ENCODE results near the gene LAMB2. TPM values are rescaled to one million over a fixed set of nuclear protein-coding genes. Genes with fewer than 3 reads are reported as not detected.
A peak's percentile ranks its signal among the peaks of the same experiment; 100 is the strongest.

Gene LAMB2
- total RNA-seq, 1 donor from 2014 or later = 273 TPM

- Mint-ChIP-seq H3K36me3 (ENCODE audit: insufficient read depth) (peaks cover 14% of the 10 kb centered on the region), H3K4me3 (ENCODE audit: low read depth) (peak within 1 kb of the TSS; percentile 84), H3K27me3 (no peaks in the 10 kb centered on the region), H3K4me1 (ENCODE audit: low read depth) (peaks cover 5% of the 10 kb centered on the region), H3K9me3 (ENCODE audit: low read depth) (no peaks in the 10 kb centered on the region), H3K27ac (peak within 1 kb of the TSS; percentile 92)
- peak; percentile 73 for DNase-seq (ENCODE audit: low spot score, unreplicated experiment)
- TF ChIP-seq, protein P1, sequence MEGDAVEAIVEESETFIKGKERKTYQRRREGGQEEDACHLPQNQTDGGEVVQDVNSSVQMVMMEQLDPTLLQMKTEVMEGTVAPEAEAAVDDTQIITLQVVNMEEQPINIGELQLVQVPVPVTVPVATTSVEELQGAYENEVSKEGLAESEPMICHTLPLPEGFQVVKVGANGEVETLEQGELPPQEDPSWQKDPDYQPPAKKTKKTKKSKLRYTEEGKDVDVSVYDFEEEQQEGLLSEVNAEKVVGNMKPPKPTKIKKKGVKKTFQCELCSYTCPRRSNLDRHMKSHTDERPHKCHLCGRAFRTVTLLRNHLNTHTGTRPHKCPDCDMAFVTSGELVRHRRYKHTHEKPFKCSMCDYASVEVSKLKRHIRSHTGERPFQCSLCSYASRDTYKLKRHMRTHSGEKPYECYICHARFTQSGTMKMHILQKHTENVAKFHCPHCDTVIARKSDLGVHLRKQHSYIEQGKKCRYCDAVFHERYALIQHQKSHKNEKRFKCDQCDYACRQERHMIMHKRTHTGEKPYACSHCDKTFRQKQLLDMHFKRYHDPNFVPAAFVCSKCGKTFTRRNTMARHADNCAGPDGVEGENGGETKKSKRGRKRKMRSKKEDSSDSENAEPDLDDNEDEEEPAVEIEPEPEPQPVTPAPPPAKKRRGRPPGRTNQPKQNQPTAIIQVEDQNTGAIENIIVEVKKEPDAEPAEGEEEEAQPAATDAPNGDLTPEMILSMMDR (IDR thresholded peaks at IDR 0.05; ENCODE audit: unreplicated experiment) = no peak
These were observed 12.3 kb downstream of the LAMB2 start, which contains the start of gene USP19 for GRCh38 chr3:49120438-49121131. TSS of gene USP19 (minus strand) at chr3:49120823. CDS start at chr3:49119145, 1,678 bp downstream.

DNA sequence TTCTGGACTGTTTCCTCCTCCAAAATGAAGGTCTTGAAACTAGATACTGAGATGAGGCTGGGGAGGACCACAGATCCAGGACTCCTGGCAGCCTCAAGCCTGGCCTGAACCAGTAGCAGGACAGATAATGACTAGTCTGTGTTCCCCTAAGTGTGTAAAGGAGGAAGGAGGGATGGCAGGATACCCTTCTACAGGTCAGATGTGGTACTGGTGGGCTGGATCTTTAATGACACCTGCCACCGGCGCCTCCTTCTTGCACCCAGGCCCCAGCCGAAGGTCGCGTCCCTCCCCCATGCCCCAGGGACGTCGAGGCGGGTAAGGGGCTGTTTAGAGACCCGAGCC, 12.8 kb downstream of the LAMB2 start:
- peak overlapping the region; percentile 84 for H3K4me3 Mint-ChIP-seq (ENCODE audit: low read depth)
- DNase-seq (ENCODE audit: low spot score, unreplicated experiment) = no peak
- TF ChIP-seq, protein P1 (IDR thresholded peaks at IDR 0.05; ENCODE audit: unreplicated experiment) = no peak
- no peaks in the 10 kb centered on the region for H3K9me3 Mint-ChIP-seq (ENCODE audit: low read depth)
- peak overlapping the region; percentile 92 for H3K27ac Mint-ChIP-seq
- H3K36me3 Mint-ChIP-seq (ENCODE audit: insufficient read depth) = peaks cover 16% of the 10 kb centered on the region
- H3K27me3 Mint-ChIP-seq = no peaks in the 10 kb centered on the region
- peaks cover 5% of the 10 kb centered on the region for H3K4me1 Mint-ChIP-seq (ENCODE audit: low read depth)

GRCh38 chr3:49119439-49119838, 13.4 kb downstream of the LAMB2 start:
- Mint-ChIP-seq H3K27ac (no peak overlapping the region), H3K27me3 (no peaks in the 10 kb centered on the region), H3K9me3 (ENCODE audit: low read depth) (no peaks in the 10 kb centered on the region), H3K4me1 (ENCODE audit: low read depth) (peaks cover 5% of the 10 kb centered on the region), H3K36me3 (ENCODE audit: insufficient read depth) (peaks cover 16% of the 10 kb centered on the region), H3K4me3 (ENCODE audit: low read depth) (peak overlapping the region; percentile 84)
- TF ChIP-seq, protein P1 (IDR thresholded peaks at IDR 0.05; ENCODE audit: unreplicated experiment) = no peak
- no peak for DNase-seq (ENCODE audit: low spot score, unreplicated experiment)

GRCh38 chr3:49119036-49119435, 13.8 kb downstream of the LAMB2 start:
- peaks cover 5% of the 10 kb centered on the region for H3K4me1 Mint-ChIP-seq (ENCODE audit: low read depth)

DNA sequence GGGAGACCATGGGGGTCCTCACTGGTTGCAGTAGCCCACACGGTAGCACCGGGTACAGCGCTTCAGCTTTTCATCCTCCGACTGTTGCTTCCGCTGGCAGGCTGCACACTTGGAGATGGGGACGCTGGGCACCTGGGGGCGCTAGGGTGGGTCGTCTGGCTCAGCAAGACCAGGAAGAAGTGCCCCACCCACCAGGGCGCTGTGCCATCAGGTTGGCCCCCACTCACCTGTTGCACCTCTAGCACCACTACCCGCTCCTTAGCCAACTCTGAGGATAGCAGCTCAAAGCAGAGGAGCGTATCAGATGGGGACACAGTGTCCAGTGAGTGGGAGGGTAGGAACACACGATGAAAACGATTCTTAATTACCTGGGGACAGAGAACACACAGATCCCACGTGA, 20.6 kb downstream of the LAMB2 start:
- Mint-ChIP-seq H3K9me3 (ENCODE audit: low read depth) (no peaks in the 10 kb centered on the region), H3K27ac (no peak overlapping the region), H3K27me3 (no peaks in the 10 kb centered on the region), H3K4me1 (ENCODE audit: low read depth) (no peaks in the 10 kb centered on the region), H3K36me3 (ENCODE audit: insufficient read depth) (peaks cover 15% of the 10 kb centered on the region), H3K4me3 (ENCODE audit: low read depth) (no peak overlapping the region)
- DNase-seq (ENCODE audit: low spot score, unreplicated experiment) = no peak
- TF ChIP-seq, protein P1 (IDR thresholded peaks at IDR 0.05; ENCODE audit: unreplicated experiment) = no peak

More at GRCh38 chr3:49119036-49119435, 13.8 kb downstream of the LAMB2 start:
- no peak for DNase-seq (ENCODE audit: low spot score, unreplicated experiment)
- Mint-ChIP-seq H3K27ac (no peak overlapping the region), H3K36me3 (ENCODE audit: insufficient read depth) (peaks cover 16% of the 10 kb centered on the region), H3K4me3 (ENCODE audit: low read depth) (peak overlapping the region; percentile 84), H3K9me3 (ENCODE audit: low read depth) (no peaks in the 10 kb centered on the region), H3K27me3 (no peaks in the 10 kb centered on the region)
- TF ChIP-seq, protein P1 (IDR thresholded peaks at IDR 0.05; ENCODE audit: unreplicated experiment) = no peak
